ENCODE measurements around the gene RPRD1B.
A peak's percentile ranks its signal among the peaks of the same experiment; 100 is the strongest.

The RPRD1B gene, protein sequence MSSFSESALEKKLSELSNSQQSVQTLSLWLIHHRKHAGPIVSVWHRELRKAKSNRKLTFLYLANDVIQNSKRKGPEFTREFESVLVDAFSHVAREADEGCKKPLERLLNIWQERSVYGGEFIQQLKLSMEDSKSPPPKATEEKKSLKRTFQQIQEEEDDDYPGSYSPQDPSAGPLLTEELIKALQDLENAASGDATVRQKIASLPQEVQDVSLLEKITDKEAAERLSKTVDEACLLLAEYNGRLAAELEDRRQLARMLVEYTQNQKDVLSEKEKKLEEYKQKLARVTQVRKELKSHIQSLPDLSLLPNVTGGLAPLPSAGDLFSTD

DNA sequence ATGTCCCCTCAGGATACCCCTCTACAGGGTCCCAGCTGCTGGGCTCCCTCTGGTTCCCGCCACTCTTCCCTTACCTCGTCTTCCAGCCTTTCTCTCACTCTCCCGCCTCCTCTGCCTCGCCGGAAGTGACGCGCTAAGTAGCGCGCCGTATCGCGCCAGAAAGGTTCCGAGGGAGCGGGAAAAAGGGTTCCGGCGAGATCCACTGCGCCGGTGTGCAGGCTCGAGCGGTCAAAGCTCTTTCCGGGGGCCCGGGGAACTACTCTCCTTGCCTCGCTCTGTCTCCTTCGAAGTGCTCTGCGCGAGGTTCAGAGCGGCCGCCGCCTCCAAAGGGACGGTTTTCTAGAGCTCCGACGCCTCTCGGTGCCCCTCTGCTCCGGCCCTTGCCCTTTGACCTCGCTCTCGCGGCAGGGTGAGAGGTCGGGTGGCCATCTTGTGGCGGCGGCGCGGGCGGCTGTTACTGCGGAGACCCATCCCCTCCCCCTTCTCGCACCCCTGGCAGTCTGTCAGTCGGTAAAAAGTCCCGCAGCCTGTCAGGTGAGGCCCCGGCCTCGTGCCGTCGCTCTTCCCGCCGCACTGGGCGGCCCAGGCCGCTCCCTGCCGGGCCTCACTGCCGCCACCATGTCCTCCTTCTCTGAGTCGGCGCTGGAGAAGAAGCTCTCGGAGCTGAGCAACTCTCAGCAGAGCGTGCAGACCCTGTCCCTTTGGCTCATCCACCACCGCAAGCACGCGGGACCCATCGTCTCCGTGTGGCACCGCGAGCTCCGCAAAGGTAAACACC lies at the start of gene RPRD1B, which contains the start of gene TTI1:
TSS of gene RPRD1B (plus strand) at position 417 of the 778 bp plus-strand sequence. CDS start at position 619, 202 bp downstream.
TSS of gene TTI1 (minus strand) at position 127 of the 778 bp plus-strand sequence. CDS start 19,640 bp downstream, outside the sequence.
- DNase-seq, result peak; percentile 78

DNA sequence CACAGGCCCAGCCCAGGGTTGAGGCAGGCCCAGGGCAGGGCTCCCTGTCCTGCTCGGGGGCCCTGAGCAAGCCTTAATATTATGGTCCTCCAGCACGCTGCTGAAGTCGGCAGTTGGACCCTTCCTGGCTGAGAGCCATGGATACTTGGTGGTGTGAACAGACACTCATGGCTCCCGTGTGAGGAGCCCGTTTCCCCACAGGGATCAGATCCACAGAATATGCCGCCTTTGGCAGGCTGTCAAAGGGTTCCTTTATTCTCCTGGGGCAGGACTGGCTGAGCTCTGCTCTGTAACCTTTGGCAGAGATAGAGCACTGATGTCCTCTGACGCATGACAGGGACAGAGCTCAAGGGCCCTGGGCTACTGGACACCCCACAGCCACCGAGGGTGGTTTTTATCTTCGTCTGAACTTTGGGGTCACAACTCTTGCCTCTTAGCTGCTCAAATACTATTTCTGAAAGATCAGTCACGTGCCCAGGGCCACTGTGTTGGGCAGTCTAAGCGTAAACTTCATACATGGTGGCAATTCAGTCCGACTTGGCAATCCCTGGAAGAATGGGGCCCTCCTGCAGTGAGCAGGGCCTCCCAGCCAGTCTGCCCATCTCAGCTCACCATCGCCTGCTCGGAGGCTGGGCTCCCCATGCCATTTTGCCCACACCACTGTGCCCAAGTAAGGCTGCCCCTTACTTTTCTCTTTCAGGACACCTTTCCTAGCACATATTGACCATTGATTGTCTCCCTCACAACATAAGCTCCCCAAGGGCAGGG lies 49.3 kb upstream of the RPRD1B start:
- DNase-seq, result peak; percentile 83

DNA sequence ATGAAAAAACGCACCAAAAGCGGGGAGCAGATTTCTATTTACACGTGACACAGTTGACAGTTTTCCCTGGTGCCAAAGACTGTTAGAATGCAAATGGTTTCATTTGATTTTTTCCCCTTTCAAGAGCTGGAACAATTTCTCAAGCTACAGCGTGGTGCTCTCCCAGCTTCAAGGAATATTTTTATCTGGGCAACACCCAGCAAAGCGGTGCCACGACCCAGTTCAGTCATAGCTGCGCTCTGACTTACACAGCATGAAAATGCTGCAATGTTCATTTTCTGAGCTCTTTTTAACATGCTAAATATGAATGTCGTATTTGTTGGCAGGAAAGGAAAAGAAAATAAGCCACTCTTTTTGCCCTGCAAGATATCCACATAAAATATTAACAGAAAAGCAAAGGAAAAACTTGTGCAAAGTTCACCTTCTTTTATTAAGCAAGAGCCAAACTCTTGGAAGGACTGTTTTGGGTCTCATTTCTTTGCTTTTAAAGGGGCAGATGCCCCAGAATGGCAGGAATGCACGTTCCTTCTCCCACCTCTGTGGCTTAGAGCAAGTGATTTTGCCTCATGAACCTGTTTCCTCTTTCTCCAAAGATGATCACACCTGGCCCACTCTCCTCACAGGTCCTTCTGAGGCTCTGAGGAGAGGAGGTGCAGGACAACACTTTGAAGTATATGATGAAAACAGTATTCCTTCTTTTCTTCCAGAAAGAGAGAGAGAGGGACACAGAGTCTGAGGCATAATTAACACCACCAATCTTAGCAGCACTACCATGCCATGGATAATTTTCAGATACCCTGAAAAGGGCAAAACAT lies 47.3 kb upstream of the RPRD1B start:
- DNase-seq, result no peak

DNA sequence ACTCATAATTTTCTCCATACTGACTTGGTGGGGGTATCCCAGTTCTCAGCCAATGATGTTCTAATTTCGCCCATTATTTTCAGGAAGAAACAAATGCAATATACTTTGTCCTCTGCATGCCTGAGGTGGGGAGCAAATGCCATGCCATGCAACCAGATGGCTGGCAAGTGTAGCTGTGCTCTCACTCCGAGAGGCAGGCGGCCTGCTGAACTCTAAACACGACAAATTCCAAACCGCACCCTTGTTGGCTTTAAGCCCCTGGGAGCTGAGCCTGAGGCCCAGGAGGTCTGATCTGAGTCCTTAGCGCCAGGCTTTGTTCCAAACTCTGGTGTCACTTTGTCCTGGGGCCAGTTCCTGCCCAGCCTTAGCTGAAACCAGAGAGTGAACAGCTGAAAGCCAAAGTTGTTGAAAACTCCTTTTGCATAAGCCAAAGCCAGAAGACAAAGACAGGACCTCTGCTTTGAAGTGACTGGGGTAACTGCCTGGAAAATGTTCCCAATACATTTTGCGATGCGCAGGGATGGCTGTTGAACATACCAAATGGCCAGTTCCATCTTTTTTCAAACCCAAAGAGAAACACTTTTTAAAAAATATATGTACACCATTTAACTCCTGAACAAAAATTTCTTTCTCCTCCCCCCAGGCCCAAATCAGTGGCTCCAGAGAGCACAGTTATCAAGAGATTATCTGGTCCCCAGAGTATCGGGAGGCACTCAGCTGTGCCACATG lies 46.5 kb upstream of the RPRD1B start:
- peak; percentile 35 for DNase-seq

DNA sequence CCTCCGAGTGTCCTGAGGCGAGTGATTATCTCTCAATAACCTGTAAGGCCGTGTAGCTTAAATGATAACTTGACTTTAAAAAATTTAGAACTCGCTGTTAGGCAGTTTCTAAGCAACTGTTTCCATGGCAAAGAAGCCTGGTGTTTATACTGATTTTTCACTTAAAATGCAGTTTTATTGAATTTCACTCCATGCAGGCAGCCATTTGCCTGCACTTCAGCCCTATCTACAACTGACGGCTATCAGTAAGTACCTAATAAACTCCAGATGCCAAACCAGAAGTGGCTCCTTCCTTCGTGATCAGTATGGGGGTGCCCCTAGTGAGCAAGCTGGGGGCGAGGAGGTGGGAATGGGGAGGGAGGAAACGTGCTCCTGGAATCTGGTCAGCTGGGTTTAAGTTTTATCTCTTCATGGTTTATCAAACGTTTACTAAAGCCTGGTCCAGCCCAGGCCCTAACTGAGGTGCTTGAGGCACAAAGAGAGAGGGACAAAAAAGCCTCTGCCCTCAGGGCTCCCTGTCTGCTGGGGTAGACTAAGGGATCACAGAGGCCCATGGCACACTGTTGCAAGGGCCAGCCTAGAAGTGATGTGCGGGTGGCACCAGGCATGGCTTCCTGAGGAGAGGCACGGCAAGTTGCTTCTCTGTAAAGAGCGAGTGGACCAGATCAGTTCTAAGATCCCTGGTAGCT lies 45.8 kb upstream of the RPRD1B start:
- no peak for DNase-seq

DNA sequence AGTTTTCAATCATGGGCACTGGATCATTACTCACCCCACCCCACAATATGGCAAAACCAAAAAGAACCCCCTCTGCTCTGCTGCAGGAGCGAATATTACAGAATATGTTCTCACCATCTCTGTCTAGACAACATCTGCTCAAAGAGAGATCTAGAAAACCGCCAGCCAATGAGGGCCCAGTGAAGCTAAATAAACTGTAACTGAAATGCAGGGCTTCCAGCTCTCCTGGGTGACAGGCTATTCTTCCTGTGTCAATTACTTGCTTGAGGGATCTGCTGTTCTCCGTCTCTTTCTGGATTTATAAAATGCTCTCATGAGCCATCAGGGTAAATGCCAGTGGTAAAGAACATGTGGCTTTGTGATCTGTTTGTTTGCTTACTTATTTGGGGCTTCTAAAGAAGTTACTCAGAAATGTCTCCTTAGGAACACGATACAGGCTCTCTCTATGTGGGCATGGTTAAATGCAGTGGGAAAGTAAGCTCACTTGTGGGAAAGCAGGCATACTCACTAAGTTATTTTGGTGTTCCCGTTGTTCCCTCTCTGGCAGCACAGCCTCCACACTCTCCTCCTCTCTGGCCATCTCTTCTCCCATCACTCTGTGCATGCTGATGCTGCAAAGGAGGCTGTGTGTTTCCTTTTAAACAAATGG lies 45.1 kb upstream of the RPRD1B start:
- DNase-seq, result no peak

DNA sequence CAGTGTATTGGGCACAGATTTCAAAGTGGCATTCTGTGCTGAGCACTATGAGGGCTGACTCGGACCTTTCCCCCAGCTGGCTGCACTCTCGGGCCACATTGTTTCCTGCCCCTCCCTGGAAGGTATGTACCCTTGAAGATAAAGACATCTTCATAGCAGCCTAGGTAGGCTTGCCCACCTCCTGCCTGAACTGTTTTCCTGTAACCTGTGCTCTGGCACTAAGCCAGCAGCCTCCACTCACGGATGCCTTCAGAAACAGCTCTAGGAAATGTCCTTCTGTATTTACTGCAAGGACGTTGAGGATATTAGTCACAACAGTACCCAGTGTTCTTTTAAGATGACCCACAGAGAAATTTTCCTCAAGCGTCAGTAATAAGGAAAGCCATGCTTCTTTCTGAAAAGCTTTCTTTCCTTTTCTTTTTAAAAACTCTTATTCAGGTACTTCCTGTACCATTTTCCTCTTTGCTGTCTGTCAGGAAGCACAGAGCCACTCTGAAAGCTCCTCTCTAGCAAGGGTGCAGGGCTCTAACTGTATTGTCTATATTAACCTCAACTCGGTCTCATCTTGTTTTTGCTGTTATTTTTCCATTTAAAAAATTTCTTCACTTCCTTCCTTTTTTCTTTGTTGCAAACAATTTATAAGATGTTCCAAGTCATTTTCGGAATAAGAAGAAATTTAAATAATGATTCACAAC lies 43.8 kb upstream of the RPRD1B start:
- DNase-seq, result peak; percentile 18

DNA sequence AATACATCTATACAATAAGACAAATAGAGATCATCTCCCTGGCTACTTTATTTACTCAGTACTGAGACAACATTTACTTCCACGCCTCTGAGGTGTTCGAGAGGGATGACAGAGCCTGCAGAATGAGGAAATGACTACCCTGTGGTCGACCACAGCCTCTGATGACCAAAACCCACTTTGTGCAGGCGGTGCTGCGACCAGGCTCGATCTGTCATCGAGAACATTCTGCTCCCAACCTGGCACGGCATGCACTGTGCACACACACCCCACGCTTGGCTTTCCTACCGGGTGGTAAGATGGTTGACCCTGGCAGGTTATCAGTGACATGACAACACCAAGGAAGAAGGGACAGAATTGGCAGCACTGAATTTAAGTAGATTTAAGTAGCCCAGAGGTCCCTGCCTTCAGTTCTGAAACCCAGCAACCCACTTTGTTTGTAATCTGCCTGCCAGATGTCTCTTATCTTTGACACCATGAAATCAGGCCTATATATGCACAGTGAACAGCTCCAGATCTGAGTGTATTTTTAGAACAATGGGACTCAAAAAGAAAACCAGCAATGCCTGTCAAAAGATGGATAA lies 42.9 kb upstream of the RPRD1B start:
- peak; percentile 44 for DNase-seq

DNA sequence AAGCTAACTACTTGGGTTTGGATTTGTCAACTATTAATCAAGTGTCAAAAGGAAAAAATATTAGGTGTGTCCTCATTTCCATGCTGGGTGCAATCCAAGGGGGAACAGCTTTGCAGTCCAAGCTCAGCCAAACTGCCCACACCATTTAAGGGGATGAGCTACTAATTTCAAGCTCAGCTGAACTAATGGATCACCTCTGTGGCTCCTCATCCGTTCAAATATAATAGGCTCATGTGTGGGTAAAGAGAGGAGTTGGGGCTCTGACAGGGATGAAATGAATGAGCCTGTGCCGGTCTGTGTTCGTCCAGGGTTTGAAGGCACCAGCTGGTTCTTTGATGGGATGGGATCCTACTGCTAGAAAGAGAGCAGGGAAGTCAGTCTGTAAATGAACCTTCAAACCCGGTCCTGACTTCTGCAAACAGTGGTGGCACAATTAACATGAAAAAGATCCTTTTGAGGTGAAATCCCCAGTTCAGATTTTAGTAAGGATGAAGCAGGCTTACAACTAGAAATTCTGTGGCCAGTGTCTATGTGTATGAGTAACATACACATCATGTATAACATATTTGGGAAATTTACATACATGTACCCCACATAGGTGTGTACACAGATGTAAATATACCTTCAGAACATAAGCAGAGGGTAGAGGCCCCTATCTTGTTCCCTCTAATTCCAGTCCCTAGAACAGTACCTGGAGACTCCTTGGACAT lies 42.2 kb upstream of the RPRD1B start:
- DNase-seq, result no peak

DNA sequence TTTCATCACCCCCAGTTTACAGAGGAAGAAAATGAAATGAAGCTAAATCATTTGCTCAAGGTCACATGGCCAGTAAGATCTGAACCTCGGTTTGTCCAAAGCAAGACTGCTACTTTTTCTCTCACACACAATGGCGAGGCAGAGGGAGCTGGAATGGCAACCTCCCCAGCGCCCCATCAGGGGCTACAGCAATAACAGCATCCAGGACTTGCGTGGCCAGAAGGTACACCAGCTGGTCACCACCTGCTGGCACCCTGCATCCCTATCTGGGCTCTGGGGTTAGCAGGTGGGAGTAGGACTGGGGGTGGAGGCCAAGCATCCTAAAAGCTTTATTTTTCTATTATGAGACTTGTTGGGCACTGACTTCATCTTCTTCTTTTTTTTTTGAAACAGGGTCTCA lies 41.6 kb upstream of the RPRD1B start:
- DNase-seq, result no peak

DNA sequence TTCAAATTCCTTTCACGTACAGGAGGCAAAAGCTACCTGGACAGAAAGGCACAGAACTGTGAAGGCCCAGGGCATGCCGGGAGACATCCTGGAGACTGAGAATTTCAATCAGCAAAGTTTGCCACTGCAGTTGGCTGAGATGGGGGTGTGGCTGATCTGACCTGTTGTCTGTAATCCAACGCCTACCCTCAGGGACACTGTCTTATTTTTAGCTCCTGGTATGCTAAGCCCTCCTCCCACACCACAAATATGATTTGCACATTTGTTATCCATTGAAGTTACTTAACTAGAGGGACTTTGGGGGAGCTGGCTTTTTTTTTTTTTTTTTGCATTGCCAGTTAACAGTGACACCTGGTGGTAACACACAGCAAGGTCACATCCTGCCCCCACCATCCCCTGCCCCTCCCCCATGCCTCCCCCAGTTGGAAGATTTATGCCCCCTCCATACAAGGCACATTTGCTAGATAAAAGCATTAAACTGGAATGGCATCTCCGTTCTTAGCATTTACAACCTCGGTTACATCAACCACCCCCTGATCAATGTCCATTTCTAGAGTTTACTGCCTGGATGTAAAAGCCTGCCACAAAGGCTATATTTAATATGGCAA lies 40.6 kb upstream of the RPRD1B start:
- DNase-seq, result no peak

DNA sequence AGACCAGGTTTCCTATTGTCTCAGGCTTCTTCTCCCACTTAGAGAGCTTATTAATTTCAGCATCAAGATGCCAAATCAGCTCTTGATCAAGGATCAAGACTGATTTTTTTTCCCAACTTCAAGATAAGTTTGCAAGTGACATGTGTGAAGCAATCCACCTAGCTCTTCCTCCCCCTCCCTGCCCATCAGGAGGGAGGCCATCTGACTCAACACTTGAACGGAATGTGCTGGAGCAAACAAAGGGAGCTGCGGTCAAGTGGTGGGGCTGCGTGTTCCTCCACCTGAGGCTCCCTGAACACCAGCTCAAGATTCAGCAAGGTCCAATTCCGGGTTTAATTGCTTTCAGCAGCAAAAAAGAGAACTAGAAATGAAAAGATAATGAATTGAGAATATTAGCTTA lies 39.0 kb upstream of the RPRD1B start:
- DNase-seq, result no peak

DNA sequence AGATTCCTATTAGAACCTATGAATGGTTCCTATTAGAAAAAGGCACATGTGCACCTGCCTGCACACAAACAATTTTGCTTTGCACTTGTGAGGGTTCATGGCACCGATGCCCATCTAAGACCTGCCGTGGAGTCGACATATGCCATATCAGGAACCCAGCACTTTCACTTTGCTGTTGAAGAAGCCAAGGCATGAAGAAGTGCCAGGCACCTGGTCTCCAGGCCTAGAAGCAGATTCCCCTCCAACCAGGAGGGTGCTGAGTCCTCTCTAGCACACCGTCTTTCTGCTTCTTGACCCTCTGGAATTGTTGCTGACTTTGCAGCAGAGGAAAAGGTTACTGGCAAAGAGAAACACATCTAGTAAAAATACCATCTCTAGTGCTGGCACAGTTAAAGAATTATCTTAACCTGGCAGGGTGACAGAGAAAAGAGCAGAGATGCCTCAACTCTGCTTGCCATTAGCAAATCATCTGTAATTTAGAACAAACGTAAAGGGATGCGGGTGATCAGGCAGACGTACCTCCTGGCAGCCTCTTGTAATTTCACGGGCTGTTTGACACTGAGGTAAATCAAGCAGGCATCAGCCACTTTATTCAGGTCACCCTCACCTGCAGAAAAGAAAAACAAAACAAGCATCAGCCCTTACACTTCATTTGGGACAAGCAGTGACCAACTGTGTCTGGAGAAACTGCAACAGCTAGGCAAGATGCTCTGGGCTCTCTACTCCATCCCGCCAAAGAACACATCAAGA lies 37.5 kb upstream of the RPRD1B start:
- no peak for DNase-seq

DNA sequence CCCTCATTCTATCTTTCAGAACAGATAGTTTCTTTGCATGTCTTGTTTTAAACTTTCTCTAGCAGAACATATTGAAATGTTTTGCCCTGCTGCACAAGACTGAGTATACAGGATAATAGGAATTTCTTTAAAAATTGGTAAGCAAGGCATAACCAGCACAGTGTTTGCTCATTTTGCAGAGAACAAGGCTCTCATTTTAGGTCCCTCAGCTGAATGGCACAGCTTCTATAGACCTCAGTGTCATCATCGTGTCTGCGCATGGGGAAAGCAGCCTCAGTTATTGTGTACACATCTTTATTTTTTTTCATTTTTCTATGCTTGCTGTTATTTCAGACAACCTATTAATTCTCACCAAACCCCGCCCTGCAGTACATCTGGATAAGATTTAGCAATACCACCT lies 36.0 kb upstream of the RPRD1B start:
- DNase-seq, result no peak

DNA sequence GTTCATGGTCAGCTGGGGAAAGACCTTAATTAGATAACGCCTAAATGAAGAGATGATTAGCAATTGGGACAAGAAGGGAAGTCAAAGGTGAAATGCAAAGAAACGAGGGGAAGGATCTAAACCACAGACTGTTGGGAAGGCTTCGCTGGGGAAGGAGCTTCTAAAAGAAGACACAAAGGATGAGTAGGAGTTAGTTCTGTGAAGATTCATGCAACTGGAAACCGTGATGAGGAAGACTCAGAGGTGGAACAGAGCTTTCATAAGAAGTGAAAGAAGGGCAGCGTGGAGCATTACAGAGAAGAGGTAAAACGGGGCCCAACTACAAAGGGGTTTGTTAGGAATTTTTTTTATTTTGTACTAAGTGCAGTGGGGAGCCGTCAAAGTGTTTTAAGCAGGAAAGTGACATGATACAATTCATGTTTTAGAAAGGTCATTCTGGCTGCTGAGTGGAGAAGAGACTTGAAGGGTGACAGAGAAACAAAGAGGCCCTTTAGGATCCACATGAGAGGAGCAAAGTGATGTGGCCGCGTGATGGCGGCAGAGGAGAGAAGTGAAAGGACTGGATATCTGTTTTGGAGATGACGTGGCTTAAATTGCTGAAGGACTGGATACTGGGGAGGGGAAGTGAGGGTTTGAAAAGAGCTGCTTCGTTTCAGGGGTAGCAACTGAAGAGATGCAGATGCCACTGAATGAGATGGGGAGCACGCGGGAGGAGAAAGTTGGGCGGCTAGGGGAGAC lies 33.9 kb upstream of the RPRD1B start:
- DNase-seq, result no peak

DNA sequence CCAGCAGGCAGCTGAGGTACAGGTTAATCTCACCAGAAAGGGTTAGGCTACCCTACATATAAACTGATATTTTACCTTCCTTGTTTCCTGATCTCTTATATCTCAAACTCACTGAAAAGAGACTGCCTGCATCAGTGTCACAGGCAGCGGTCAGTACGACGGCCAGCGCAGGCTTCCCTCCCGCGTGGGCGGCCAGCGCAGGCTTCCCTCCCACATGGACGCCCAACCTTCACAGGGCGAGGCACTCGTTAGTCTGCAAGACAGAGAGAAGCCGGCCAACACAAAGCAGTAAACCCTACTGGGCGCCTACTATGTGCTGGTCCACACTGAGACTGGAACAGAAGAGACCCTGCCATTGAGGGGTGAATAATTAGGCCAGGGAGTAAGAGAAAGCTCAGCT lies 33.3 kb upstream of the RPRD1B start:
- DNase-seq, result no peak

All from NCI-H2029 treated with DMSO at 0.1 percent for 48 hours (cell line).